Vagina (tissue), 2 donors: ENCODE data around the gene TMTC2.

Experiments used
- CTCF ChIP-seq, 3 experiments: fragments of 450-650 bp in 2 of 3; fragments of 200-600 bp in 1 of 3; sonication (generic) in 1 of 3; IDR thresholded peaks; one replicate each; pipeline ENCODE4 v1.5.1; 2017 to 2019; ENCODE audit warnings: antibody characterized with exemption in 3 of 3, mild to moderate bottlenecking in 2 of 3, moderate library complexity in 2 of 3
- POLR2A ChIP-seq, 2 donors: fragments of 450-650 bp; IDR thresholded peaks; one replicate each; pipeline ENCODE4 v1.6.1; 2017; ENCODE audit warnings: antibody characterized with exemption in 2 of 2, mild to moderate bottlenecking in 2 of 2, moderate library complexity in 2 of 2

- TF ChIP-seq CTCF (IDR thresholded peaks at IDR 0.05) (no peak), POLR2A (IDR thresholded peaks at IDR 0.05) (no peak)
Measured at GRCh38 chr12:83082690-83083276, 396.1 kb downstream of the TMTC2 start.
